ENCODE measurements around the gene DAB1.

Gene DAB1

DNA sequence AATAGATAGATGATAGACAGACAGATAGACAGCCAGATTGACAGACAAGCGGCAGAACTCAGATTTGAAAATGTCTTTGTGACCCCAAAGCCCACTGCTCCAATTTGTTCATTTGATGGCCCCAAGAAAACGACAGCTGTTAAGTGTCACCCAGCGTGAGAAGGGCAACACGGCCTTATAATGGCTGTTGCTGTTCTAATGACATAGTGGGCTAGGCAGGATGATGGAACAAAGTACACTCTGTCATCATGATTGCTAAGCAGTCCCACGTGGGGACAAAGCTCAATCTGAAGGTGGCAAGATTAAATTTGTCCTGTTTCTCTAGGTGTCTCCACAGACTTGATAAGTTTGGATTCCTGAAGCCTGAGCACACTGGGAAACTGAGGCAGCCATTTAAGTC, 112.9 kb downstream of the DAB1 start:
- Histone ChIP-seq H3K9ac (ENCODE audit: low read length) (no peak overlapping the region), H3K36me3 (ENCODE audit: insufficient read depth, low read length) (no peaks in the 10 kb centered on the region), H3K27ac (ENCODE audit: low read depth, low read length, poor library complexity, severe bottlenecking) (no peak overlapping the region), H3K4me2 (ENCODE audit: low read length) (no peak overlapping the region), H3K27me3 (ENCODE audit: insufficient read depth, low read length) (no peaks in the 10 kb centered on the region), H2AFZ (ENCODE audit: low read length) (no peak overlapping the region), H3K4me3 (ENCODE audit: low read depth, low read length, poor library complexity, severe bottlenecking) (no peak overlapping the region), H3K9me2 (ENCODE audit: low read depth, low read length) (no peaks in the 10 kb centered on the region), H3K9me3 (ENCODE audit: low read length) (no peaks in the 10 kb centered on the region), H3K79me2 (ENCODE audit: insufficient read depth, low read length) (no peaks in the 10 kb centered on the region), H3F3A (ENCODE audit: insufficient read depth, low read length) (no peaks in the 10 kb centered on the region), H4K20me1 (ENCODE audit: insufficient read depth, low read length) (no peaks in the 10 kb centered on the region), H3K4me1 (ENCODE audit: insufficient read depth, low read length, severe bottlenecking) (no peaks in the 10 kb centered on the region)
- TF ChIP-seq, protein P1, sequence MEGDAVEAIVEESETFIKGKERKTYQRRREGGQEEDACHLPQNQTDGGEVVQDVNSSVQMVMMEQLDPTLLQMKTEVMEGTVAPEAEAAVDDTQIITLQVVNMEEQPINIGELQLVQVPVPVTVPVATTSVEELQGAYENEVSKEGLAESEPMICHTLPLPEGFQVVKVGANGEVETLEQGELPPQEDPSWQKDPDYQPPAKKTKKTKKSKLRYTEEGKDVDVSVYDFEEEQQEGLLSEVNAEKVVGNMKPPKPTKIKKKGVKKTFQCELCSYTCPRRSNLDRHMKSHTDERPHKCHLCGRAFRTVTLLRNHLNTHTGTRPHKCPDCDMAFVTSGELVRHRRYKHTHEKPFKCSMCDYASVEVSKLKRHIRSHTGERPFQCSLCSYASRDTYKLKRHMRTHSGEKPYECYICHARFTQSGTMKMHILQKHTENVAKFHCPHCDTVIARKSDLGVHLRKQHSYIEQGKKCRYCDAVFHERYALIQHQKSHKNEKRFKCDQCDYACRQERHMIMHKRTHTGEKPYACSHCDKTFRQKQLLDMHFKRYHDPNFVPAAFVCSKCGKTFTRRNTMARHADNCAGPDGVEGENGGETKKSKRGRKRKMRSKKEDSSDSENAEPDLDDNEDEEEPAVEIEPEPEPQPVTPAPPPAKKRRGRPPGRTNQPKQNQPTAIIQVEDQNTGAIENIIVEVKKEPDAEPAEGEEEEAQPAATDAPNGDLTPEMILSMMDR (IDR thresholded peaks at IDR 0.05; ENCODE audit: low read length), result no peak
- no peak for TF ChIP-seq EZH2 (IDR thresholded peaks at IDR 0.05; ENCODE audit: borderline replicate concordance, low read length)

DNA sequence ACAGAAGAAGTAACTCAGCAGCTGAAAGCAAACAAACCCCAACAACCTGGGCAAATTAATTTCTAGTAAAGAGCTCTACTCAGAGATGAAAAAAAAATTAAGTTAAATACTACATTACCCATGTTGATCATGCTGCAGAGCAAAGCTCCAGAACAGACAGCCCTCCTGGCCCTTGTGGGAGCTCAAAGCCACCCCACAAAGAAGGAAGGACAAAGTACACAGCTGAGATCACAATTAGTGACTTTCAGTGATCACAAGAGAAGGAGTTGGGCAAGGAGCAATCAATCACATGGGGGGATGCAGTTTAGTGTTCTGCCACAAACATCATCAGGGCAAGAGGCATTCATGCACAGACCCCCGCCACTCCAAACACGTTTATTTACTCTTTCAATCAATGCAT, 114.2 kb downstream of the DAB1 start:
- Histone ChIP-seq H3K27ac (ENCODE audit: low read depth, low read length, poor library complexity, severe bottlenecking) (no peak overlapping the region), H3K36me3 (ENCODE audit: insufficient read depth, low read length) (no peaks in the 10 kb centered on the region)

DNA sequence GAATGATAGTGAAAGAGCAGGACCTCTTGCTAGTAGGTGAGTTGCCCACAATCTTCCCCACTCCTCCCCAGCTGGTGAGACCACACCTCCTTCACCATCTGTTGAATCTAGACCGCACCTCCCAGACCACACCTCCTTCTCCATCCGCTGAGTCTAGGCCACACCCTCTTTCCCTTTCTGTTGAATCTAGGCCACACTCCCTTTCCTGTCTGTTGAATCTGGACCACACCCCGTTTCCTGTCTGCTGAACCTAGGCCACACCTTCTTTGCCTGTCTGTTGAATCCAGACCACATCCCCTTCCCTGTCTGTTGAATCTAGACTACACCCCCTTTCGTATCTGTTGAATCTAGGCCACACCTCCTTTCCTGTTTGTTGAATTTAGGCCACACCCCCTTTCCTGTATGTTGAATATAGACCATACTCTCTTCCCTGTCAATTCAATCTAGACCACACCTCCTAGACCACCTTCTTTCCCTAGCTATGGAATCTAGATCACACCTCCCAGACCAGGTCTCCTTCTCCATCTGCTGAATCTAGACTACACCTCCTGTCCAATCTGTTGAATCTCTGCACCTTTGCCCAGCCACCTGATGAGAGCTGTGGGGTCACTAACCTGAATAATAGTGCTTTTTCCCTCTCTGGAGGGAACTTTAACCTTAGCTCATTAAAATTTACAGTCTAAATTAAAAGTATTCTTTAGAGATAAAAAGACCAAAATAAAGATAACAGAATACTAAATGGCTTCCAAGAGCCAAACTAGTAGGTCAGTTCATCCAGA, 116.3 kb downstream of the DAB1 start:
- Histone ChIP-seq H3K4me2 (ENCODE audit: low read length) (no peak overlapping the region), H3K4me3 (ENCODE audit: low read depth, low read length, poor library complexity, severe bottlenecking) (no peak overlapping the region), H4K20me1 (ENCODE audit: insufficient read depth, low read length) (no peaks in the 10 kb centered on the region), H3K4me1 (ENCODE audit: insufficient read depth, low read length, severe bottlenecking) (no peaks in the 10 kb centered on the region), H3K36me3 (ENCODE audit: insufficient read depth, low read length) (no peaks in the 10 kb centered on the region), H3K9me2 (ENCODE audit: low read depth, low read length) (no peaks in the 10 kb centered on the region), H3K9me3 (ENCODE audit: low read length) (no peaks in the 10 kb centered on the region), H2AFZ (ENCODE audit: low read length) (no peak overlapping the region), H3K79me2 (ENCODE audit: insufficient read depth, low read length) (no peaks in the 10 kb centered on the region), H3F3A (ENCODE audit: insufficient read depth, low read length) (no peaks in the 10 kb centered on the region), H3K27me3 (ENCODE audit: insufficient read depth, low read length) (no peaks in the 10 kb centered on the region), H3K27ac (ENCODE audit: low read depth, low read length, poor library complexity, severe bottlenecking) (no peak overlapping the region), H3K9ac (ENCODE audit: low read length) (no peak overlapping the region)
- TF ChIP-seq EZH2 (IDR thresholded peaks at IDR 0.05; ENCODE audit: borderline replicate concordance, low read length), result no peak
- TF ChIP-seq, protein P1 (IDR thresholded peaks at IDR 0.05; ENCODE audit: low read length), result no peak

More for the DNA sequence above, 114.2 kb downstream of the DAB1 start:
- H3K4me1 ChIP-seq (ENCODE audit: insufficient read depth, low read length, severe bottlenecking), result no peaks in the 10 kb centered on the region
- no peak overlapping the region for H3K4me2 ChIP-seq (ENCODE audit: low read length)
- TF ChIP-seq, protein P1 (IDR thresholded peaks at IDR 0.05; ENCODE audit: low read length), result no peak
- TF ChIP-seq EZH2 (IDR thresholded peaks at IDR 0.05; ENCODE audit: borderline replicate concordance, low read length), result no peak
- no peaks in the 10 kb centered on the region for H4K20me1 ChIP-seq (ENCODE audit: insufficient read depth, low read length)
- no peak overlapping the region for H3K4me3 ChIP-seq (ENCODE audit: low read depth, low read length, poor library complexity, severe bottlenecking)
- H3K27me3 ChIP-seq (ENCODE audit: insufficient read depth, low read length), result no peaks in the 10 kb centered on the region
- no peak overlapping the region for H3K9ac ChIP-seq (ENCODE audit: low read length)
- H3K79me2 ChIP-seq (ENCODE audit: insufficient read depth, low read length), result no peaks in the 10 kb centered on the region
- no peaks in the 10 kb centered on the region for H3K9me2 ChIP-seq (ENCODE audit: low read depth, low read length)
- no peak overlapping the region for H2AFZ ChIP-seq (ENCODE audit: low read length)
- no peaks in the 10 kb centered on the region for H3F3A ChIP-seq (ENCODE audit: insufficient read depth, low read length)
- no peaks in the 10 kb centered on the region for H3K9me3 ChIP-seq (ENCODE audit: low read length)

Measured in OCI-LY1 (cell line).